GM21529 (cell line): Measurements from ENCODE around the gene CHERP.

ENCODE experiments used
- ATAC-seq: cut with Tn5 transposase; IDR thresholded peaks from one replicate; pipeline ENCODE4 v1.9.1; 2021; ENCODE audit not compliant: unreplicated experiment

CHERP gene

GRCh38 chr19:16542045-16542909, at the start of gene CHERP:
Gene CHERP, minus strand, starts transcription at chr19:16542437. Its CDS starts 59 bp downstream, at chr19:16542378.
- peak; percentile 73 for ATAC-seq

- ATAC-seq = no peak
Observed at GRCh38 chr19:16590876-16591802, 48.9 kb upstream of the CHERP start.

GRCh38 chr19:16589917-16590316, 47.7 kb upstream of the CHERP start:
- ATAC-seq = no peak

- peak; percentile 2 for ATAC-seq
Observed at GRCh38 chr19:16588824-16589577, 46.8 kb upstream of the CHERP start.

- peak; percentile 41 for ATAC-seq
Observed at GRCh38 chr19:16587833-16588823, 45.9 kb upstream of the CHERP start.

GRCh38 chr19:16586991-16587832, 45.0 kb upstream of the CHERP start:
- ATAC-seq = no peak

- ATAC-seq = no peak
Observed at GRCh38 chr19:16586477-16586871, 44.2 kb upstream of the CHERP start.

GRCh38 chr19:16585808-16586476, 43.7 kb upstream of the CHERP start:
- ATAC-seq = peak; percentile 30

GRCh38 chr19:16585094-16585801, 43.0 kb upstream of the CHERP start:
- no peak for ATAC-seq

- peak; percentile 40 for ATAC-seq
Observed at GRCh38 chr19:16584248-16585093, 42.2 kb upstream of the CHERP start.

- no peak for ATAC-seq
Observed at GRCh38 chr19:16582486-16583261, 40.4 kb upstream of the CHERP start.

- no peak for ATAC-seq
Observed at GRCh38 chr19:16581971-16582343, 39.7 kb upstream of the CHERP start.

- ATAC-seq = no peak
Observed at GRCh38 chr19:16581145-16581970, 39.1 kb upstream of the CHERP start.

GRCh38 chr19:16579381-16579780, 37.1 kb upstream of the CHERP start:
- ATAC-seq = no peak

- ATAC-seq = no peak
Observed at GRCh38 chr19:16577531-16577985, 35.3 kb upstream of the CHERP start.
